Epithelial cell of prostate (primary cell): Measurements from ENCODE around the gene CLNS1A.
"Not testable (repeated sequence)": the region's sequence is repeated elsewhere in the genome, so short reads cannot be mapped to it uniquely, and the experiment has no call there.

ENCODE experiments used
- DNase-seq: peaks from one replicate; pipeline ENCODE4 v3.0.0-alpha.2; 2011; ENCODE audit warnings: low read depth, low spot score
- H3K27ac ChIP-seq: fragments of 450-650 bp; 2 replicates; pipeline ENCODE4 v1.5.1; 2017; ENCODE audit warnings: mild to moderate bottlenecking

Gene CLNS1A, protein sequence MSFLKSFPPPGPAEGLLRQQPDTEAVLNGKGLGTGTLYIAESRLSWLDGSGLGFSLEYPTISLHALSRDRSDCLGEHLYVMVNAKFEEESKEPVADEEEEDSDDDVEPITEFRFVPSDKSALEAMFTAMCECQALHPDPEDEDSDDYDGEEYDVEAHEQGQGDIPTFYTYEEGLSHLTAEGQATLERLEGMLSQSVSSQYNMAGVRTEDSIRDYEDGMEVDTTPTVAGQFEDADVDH

DNA sequence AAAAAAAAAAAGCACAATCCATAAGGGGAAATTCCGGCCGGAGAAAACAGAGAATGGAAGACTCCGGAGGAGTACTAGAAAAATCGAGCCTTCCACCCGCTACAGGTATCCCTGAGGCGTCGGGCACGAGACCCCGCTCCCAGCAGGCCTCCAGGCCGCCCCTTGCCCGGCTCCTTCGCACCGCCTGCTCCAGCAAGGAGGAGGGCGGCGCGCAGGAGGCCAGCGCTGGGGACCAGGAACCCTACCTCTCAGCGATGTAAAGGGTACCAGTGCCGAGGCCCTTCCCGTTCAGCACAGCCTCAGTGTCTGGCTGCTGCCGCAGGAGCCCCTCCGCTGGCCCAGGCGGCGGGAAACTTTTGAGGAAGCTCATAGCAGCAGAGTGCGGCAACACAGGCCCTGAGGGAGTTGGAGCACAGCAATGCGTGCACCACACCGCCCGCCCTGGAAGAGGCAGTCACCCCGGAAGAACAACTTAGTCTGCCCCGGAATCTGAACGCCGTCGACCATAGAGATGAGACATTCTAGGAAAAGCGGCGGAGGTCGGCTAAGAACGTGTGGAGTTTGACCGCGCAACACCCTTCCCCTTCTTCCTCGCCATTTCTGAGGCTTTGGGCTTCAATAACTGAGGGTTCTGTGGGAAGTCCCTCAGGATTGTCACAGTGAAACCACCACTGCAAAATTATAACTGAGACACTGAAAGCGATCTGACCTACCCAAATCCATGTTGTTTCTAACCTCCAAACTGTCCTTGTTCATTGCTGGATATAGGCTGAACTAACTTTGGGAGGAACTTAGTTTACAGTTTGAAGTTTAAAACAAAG is at the start of gene CLNS1A:
Gene CLNS1A (minus strand): TSS at position 450 of the 821 bp plus-strand sequence. CDS start 80 bp downstream, at position 370.
- H3K27ac ChIP-seq, result peak within 1 kb of the TSS; percentile 59
- peak; percentile 44 for DNase-seq

DNA sequence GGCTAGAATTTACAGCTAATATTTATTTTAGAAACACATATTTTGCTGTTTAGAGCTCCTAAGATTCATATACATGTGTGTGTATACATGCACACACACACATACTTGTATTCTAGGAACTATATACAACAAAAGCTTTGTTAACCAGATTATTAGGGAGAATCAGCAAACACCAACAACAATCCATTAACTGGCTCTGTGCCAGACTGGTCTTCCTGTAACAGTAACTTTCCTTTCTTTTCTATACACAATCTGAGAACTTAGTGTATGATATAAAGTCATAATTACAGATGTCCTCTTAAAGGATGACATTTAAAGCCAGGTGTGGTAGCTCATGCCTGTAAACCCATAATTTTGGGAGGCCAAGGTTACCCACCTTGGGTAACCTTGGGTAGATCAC is 49.5 kb upstream of the CLNS1A start:
- no peak overlapping the region for H3K27ac ChIP-seq
- DNase-seq, result no peak

DNA sequence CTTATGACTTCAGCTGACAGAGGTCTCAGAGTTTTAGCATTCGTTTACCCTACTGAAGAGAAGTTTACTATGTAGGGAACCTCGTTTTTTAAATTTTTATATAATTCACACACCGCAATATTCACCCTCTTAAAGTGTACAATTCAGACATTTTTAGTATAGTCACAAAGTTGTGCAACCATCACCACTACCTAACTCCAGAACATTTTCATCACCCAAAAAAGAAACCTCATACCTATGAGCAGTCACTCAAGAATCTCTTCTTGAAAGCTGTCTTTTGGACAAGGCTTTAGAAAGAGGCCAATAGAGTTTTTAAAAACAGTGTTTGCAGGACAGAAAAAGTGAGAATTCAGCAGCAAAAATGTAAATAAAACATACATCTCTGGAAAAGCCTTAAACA is 39.5 kb upstream of the CLNS1A start:
- H3K27ac ChIP-seq, result no peak overlapping the region
- no peak for DNase-seq

DNA sequence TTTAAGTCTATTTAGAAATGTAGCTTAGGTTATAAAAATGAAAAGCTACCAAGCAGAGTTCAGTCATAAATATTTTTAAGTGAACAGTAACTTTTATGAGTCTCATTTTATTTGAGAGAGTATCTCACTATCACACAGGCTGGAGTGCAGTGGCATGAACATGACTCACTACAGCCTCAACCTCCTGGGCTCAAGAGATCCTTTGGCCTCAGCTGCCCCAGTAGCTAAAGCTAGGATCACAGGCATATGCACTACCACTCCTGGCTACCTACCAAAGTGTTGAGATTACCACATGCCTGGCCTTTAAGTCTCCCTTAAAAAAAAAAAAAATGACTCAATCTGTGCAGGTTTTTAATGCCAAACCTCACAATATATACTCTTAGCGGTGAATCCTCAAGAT is 34.7 kb upstream of the CLNS1A start:
- DNase-seq, result no peak
- H3K27ac ChIP-seq, result no peak overlapping the region

DNA sequence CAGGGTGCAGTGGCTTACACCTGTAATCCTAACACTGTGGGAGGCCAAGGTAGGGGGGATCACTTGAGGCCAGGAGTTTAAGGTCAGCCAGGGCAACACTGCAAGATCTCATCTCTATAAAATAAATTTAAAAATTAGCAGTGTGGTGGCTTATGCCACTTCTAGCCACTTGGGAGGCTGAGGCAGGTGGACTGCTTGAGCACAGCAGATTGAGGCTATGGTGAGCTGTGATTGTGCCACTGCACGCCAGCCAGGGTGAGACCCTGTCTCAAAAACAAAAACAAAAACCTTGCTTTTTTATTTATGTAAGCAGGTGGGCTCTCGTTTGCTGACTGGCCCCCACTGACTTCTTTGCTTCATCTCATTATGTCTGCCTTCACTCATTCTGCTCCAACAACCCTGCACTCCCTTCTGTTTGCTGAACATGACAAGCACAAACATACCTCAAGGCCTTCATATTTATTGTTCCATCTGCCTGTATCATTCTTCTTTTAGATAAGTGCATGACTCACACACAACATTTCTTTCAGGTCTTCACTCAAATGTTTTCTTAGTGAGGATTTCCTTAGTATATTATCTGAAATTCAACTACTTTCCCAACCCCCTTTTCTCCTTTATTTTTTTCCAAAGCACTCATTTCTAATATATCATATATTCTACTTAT is 32.4 kb upstream of the CLNS1A start:
- no peak for DNase-seq
- no peak overlapping the region for H3K27ac ChIP-seq

DNA sequence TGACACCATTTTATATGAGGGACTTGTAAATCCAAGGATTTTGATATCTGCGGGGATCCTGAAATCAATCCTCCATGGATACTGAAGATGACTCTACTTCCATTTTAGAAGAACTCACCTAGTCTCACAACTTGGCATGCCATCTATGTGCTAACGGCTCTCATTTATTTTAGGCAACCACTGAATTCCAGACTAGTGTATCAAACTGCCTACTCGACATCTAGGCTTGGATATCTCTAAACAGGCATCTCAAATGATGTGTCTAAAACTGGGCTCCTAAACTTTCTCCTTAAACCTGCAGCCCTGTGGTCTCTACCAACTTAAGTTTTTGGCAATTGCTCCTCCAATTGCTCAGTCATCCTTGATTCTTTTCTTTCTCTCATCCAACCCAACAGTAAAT is 31.2 kb upstream of the CLNS1A start:
- DNase-seq, result no peak

DNA sequence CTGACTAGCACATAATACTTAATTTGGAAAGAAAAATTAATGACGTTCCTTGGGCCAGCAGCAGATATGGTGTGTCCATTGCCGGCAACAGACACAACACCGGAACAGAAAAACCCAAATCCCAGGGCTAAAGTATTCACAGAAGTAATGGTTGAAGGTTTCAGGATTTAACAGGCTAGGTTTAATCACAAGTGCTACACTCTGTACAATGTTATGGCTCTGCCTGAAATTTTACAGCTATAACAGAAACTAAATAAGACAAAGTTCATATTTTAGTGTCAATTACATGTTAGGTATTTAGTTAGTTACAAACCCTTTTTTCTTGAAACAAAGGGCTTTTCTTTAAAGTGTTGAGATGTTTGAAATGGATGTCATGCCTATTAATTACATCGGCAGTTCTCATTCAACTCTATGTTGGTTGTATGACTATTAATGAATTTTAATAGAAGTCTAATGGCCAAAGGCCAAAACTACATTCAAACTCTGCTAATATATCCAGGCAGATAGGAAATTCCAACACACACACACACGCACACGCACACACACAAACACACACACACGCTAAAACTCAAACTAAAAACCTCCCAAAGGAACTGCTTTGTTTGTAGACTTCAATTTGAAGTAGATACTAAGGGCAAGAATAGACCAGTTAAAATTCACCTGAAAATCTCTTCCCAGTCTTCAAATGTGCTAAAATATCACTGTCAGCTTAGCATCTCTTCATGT is 27.8 kb upstream of the CLNS1A start:
- DNase-seq, result no peak
- H3K27ac ChIP-seq, result no peak overlapping the region

More for the DNA sequence above, 31.2 kb upstream of the CLNS1A start:
- no peak overlapping the region for H3K27ac ChIP-seq

DNA sequence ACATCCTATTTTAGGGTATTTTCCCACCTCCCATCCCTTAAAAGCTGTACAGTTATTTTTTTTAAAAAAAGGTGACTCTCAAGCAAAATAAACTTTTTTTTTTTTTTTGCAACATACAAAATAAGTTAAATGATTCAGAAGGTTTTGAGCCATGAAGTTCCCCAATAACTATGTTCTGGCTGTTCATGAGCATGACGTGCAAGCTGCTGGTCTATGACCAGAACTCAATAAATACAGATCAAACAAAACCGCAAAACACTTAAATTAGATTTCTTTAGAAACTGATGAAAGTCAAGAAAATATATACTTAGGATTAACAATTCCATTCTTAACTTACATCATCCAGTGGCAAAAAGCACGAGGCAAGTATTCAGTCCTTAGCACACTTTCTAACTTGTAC is 24.1 kb upstream of the CLNS1A start:
- no peak overlapping the region for H3K27ac ChIP-seq
- no peak for DNase-seq

DNA sequence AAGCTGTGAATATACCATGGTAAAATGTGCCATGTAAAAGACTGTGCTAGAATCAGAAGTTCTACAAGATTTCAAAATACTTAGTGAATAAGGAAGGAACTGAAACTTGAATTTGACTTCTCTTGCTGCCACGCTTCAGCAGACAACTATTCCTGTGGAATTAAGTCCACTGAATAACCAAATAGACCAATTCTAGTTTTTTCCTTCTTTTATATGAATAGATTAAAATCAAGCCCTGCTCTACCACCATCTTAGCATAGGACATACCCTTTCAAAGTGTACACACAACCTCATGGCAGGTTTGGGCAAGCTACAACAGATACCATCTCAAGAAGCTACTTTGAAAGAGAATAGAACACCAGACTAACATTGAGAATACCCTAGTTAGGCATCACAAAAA is 23.4 kb upstream of the CLNS1A start:
- H3K27ac ChIP-seq, result no peak overlapping the region
- no peak for DNase-seq

DNA sequence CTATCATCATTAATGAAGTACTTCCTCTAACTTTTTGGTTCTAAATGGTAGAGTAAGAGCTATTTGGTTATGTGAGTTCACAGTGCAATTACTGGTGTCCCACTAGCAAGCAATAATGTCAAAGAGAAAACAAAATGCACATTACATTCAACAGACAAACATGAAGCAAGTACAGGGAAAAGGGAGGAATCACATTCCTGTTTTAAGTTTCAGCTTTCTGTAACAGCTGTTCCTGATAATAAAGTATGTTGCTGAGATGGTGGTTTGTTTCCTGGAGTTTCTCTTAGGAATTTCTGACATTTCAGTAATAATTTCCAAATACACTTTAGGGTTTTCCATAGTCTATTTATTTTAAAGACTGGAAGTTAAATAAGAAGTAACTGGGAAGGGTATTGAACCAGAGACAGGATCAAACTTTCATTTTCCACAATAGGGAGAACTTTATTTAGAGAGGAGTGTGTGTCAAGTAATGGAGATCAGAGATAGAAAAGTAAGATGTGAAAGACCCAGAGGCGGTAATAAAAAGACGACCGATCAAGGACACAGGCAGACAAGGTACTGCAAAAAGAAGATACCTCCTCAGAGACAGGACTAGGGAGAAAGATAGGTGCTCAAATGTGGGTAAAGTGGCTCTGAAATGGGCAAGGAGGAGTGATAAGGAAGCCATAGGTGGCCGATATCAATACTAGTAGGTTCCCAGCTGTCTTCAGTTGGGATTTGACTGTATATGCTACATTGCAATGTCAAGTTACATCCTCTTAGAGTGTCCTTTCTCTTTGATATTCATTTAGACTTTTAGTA is 20.8 kb upstream of the CLNS1A start:
- no peak for DNase-seq
- no peak overlapping the region for H3K27ac ChIP-seq

DNA sequence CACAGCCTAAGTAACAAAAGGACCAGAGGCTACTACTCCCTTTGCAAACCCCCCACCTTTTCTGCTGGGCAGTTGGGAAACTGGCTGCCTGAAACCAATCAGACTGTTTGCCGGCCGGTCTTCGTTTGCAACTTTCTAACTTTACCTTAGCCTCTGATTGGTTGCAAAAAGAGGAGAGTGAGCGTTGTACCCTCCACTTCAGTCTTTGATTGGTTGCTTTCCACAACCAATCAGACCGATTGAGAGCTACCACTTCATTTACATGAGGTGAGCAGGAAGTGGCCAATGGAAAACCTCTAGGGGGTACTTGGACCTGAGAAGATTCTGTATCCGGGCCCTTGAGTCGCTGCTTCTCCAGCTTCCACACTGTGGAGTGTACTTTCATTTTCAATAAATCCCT is 18.8 kb upstream of the CLNS1A start:
- DNase-seq, result no peak
- no peak overlapping the region for H3K27ac ChIP-seq

DNA sequence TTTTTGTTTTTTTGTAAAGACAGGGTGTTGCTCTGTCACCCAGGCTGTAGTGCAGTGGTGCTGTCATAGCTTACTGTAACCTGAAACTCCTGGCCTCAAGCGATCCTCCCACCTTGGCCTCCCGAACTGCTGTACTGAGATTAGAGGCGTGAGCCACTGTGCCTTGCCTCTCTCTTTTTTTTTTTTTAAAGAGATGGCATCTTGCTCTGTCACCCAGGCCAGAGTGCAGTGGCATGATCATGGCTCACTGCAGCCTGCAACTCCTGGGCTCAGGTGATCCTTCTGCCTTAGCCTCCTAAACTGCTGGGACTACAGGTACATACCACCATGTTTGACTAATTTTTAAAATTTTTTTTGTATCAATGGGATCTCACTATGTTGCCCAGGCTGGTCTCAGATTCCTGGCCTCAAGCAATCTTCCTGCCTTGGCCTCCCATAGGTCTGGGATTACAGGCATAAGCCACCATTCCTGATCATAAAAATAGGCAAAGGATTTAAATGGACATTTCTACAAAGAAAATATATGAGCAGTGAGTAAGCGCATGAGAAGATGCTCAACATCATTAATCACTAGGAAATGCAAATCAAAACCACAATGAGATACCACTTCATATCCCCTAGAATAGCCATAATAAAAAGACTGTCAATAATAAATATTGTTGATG is 17.3 kb upstream of the CLNS1A start:
- no peak for DNase-seq
- H3K27ac ChIP-seq, result no peak overlapping the region

DNA sequence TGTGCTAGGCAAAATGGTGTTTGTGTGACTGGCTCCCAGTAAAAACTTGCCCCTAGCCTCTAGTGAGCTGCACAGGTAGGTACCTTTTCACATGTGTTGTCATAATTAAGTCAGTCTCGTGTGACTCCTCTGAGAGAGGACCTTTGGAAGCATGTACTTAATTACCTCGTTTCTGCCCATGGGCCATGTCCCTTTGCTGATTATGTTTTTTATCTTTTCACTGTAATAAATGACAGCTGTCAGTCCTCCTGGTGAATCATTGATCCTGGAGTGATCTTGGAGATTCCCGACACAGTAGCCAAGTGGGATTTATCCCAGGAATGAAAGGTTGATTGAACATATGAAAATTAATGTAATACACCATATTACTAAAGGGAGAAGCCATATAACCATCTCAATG is 12.5 kb upstream of the CLNS1A start:
- no peak overlapping the region for H3K27ac ChIP-seq
- DNase-seq, result no peak

DNA sequence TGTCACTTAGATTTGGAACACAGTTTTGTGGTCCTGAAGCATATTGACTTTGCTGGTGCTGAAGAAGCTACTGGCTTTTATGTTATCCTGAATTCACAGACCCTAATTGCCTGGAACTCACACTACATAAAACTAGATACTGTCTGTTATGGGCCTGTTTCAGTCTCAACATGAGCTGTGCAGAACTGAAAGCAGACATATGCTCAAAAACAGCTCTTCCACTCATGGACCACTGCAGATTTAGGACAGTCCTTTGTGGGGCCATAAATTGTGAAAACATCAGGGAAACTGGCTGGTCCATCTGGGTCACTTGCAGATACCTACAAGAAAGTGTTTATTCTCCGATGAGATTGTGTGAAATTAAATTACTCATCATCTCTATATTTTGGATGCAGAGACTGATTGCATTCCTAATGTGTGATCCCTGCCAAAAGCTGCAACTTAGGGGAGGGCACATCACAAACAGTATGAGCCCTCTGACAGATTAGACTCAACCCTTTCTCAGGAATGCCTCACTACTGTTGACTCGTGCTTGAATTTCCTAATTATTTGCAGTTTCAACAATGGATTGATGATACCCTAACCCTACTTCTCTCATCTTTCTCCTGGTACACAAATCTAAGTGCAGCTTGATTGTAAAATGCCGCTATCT is 10.2 kb upstream of the CLNS1A start:
- DNase-seq, result no peak
- H3K27ac ChIP-seq, result no peak overlapping the region

DNA sequence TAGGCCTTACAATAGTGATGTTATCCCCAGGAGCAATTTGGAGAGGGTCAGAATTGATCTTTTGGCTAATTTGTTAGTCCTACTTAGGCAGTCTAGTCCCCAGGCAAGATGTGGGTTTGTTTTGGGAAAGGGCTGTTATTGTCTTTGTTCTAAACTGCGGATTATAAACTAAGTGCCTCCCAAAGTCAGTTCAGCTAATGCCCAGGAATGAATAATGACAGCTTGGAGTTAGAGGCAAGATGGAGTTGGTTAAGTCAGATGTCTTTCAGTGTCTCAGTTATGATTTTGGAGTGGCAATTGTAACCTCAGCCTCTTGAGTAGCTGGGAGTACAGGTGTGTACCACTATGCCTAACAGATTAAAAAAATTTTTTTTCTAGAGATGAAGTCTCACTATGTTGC is 7.3 kb upstream of the CLNS1A start:
- H3K27ac ChIP-seq, result peak overlapping the region; percentile 10
- no peak for DNase-seq

DNA sequence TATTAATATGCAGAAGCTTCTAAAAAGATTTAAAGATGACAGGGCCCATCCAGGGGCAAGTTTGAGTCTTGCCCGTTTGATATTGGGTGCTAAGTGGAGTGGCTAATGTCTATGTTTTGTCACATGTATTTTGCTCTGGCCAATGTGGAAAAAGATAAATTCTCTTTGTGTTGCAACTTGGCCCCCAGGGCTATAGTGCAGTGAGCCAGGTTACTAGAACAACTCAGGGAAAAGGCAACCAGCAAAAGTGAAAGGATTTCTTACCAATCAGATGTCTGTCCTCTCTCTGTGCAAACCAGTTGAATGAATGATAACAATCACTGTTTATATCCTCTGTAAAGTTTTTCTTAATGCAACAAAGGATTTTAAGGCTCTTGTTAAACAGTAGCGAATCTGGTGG is 4.6 kb upstream of the CLNS1A start:
- DNase-seq, result no peak
- H3K27ac ChIP-seq, result no peak overlapping the region

DNA sequence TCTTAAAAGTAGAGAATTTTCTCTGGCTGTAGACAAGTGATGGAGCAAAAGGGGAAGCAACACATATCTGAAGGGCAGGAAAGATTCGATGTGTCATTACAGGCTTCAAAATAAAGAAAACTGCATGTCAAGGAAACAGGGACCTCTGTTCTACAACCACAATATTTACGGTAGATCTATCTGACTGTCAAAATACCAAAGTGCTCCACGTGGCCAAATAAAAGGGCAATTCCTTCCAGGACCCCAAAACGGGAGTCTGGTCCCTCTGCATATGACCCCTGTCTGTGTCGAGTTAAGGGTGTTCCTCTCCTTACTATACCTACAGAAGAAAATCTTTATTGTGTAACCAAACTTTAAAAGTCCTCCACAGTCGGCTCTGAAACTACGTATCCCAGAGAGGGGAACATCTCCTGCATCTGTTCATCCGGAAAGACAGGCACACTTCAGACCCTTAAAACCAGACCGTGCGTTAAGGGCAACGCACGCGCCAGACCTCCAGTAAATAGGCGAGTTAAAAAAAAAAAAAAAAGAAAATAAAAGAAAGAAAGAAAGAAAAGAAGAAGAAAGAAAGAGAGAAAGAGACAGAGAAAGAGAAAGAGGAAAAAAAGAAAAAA is 756 bp downstream of the CLNS1A start:
- DNase-seq, result no peak
- peak overlapping the region; percentile 59 for H3K27ac ChIP-seq

DNA sequence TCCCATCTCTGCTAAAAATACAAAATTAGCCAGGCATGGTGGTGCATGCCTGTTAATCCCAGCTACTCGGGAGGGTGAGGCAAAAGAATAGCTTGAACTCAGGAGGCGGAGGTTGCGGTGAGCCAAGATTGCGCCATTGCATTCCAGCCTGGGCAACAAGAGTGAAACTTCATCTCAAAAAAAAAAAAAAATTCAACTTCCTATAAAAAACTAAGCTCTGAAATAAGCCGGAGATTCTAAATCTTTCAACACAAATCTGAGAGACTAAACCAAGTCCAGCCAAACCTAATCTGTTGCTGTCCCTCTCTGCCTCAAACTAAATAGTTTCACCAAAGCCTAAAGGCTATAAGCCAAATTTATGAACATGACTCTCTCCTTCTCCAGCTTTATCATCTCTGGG is 3.7 kb downstream of the CLNS1A start:
- H3K27ac ChIP-seq, result peak overlapping the region; percentile 1
- DNase-seq, result not testable (repeated sequence)
